A172 (cell line): ENCODE data around the gene NUB1. TPM values are rescaled to one million over a fixed set of nuclear protein-coding genes. Genes with fewer than 3 reads are reported as not detected.

Experiments
- DNase-seq: peaks from one replicate; pipeline ENCODE4 v3.0.0-alpha.2; 2015; ENCODE audit warnings: low spot score
- total RNA-seq: library from RNA; depleted of rRNA; stranded (reverse); fragments of >200 nt; shearing (Covaris generic); gene quantifications from 2 replicates; pipeline ENCODE4 v1.2.3, GENCODE V29; 2014

The NUB1 gene
- total RNA-seq, 1 experiment from 2014 or later, result 58.0 TPM

DNA sequence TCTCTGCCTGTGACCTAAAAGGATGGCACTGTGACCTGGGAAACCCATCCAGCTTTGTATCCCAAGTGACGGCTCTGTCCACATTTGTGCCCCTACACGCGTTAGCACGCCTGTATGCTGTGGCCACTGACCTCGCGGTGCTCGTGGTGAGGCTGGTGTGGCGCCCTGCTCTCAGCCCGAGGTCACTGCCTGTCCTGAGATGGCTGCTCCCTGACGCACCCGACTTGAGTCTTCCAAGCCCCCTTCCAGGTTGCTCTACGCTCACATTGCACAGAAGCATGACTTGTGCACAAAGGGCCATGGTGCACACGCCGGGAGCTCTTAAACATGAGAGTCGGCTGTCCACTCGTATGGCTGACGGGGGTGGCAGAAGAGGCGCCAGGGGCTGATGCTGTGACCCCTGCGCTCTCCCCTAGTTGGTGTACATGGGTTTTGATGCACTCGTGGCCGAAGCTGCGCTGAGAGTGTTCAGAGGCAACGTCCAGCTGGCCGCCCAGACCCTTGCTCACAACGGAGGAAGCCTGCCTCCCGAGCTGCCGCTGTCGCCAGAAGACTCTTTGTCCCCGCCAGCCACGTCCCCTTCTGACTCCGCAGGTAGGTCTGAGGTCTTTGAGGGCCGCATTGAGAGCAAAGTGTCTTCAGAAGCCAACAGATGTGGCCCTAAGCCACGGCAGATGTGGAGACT lies 34.7 kb downstream of the NUB1 start:
- DNase-seq, result no peak

DNA sequence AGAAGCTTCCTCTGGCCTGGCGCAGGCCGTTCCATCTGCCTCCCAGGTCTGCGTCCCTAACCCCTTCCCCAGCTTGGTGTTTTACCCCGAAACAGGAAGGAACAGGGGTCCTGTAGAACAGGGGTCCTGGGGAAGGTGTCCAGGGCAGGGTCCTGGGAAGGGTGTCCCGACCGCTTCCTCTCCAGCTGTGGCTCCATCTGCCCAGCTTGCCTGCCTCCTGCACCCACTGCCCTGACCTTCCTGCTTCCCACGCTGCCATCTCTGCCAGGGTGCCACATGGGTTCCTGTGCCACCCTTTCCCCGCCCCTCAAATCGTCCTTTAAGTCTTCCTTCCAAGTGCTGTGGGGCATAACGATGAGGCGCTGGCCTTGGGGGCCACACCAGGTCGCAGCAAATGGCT lies 35.8 kb downstream of the NUB1 start:
- no peak for DNase-seq

DNA sequence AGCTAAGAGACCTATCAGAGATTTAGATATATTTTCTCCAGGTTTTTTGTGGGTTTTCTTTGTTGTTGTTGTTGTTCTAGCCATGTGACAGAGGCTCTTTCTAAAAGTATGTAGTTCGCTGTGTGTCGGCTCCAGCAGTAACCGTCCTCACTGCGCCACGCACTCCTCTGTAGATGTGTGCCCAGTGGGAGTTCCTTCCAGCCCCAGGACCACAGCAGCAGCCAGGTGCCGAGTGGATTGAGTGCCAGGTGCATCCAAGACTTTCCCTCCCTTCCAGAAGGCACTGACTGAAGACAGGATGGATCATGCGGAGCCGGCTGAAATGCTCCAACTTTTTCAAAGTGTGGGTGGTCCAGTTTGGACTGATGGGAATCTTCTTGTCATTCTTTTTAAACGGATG lies 36.4 kb downstream of the NUB1 start:
- no peak for DNase-seq

DNA sequence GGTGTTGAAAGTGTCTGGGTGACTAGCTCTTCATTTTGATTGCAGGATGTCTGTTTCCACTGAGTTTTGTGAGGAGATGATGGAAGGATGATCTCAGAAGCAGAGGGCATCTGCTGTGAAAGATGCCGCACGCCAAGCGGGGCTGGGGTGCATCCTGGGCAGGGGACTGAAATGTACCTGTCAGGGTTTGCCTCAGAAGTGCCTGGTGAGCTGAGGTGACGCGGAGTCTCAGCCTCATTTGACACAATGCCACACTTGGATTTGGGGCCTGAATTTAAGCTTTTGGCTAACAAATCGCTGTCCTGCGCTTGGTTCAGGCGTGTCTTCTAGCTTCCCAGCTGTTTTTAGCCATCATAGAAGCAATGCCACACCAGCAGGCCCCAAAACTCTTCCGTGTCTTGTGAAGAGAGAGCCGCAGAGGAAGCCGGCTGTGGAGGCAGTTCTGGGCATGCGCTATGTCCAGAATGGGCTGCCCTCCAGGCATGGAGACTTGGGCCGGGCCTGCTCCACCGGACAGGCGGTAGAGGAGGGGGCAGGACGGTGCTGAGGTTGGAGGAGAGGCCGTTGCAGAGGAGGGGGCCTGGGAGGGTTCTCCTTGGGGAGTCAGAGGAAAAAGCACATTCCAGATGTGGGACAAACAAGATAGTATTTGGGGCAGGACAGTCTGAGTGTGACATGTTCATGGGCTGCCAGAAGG lies 37.0 kb downstream of the NUB1 start:
- DNase-seq, result no peak

DNA sequence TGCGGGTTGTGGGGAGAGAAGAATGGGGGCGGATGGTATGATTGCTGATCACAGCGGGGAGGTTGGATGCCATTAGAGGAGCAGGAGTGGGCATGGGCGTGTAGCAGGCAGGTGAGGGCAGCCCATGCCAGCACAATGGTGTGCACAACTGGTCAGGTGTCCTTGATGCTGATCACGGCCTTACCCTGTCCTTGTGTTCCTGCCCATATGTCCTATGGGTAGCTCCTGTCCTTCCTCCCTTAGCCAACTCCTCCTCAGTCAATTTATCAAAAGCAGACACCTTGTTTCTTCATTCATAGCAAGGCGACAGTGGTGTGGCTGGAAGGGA lies 37.5 kb downstream of the NUB1 start:
- no peak for DNase-seq

DNA sequence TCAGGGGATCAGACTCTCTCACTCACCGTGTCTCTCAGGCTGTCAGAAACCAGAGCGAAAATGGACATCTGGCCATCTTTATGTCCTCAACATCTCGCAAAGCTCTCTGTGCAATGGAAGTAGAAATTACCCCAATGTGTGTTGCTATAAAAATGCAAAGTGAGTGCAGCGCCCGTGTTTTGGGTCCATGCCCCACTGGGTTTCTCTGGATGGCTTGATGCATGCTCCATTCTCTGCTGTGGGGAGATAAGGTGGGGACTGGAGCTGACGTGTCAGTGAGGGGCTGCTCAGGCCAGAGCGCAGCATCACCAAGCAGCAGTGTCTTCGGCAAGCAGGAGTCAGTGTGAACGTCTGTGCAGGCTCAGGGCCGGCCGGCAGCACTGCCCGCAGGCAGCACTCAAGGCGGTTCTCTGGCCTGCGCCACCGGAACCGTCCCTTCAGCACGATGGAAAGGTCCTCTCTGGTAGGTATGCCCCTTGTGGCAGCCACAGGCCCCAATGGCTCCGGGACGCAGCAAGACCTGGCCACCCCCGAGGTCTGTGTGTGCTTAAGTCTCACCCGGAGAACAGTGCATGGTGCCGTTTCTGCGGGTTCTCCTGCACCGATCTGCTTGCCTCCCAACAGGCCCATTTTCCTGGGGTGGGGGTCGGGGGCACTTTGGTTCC lies 38.1 kb downstream of the NUB1 start:
- DNase-seq, result no peak

DNA sequence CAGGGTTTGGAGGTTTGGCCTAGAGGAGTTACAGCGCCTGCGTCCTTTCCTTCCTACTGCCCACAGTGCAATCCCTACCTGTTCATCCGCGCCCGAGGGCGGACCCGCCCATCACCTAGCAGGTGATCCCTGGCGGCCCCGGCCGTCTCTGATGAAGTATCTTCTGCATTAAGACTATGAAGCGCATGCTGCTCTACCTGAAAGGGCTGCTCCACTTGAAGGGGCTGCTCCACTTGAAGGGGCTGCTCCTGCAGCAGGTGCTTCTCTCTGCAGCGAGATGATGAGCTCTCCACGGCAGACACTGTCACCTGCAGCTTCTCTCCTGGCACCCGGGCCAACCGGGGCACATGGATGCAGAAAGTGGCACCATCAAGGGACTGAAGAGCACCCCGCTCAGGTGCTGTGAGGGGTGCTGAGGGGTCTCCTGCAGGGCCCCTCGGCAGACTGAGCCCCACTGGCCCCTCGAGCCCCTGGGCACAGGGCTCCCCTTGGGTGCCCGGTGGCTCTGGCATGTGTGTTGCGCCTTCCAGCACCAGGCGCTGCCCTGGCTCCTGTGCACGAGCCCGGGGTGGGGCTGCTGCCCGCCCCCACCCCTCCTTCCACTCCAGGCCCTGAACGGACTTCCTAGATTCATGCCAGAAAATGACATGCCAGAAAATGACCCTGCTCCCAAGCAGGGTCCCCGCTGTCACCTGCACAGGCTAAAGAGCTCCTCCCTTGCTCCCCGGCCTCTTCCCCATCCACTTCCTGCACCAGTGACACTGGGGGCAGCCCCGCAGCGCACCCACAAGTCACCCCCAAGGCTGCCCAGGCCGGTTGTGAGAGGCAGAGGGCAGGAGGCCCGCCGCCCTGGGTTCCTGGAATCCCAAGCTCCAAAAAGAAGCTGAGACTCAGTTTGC lies 38.8 kb downstream of the NUB1 start:
- DNase-seq, result no peak

DNA sequence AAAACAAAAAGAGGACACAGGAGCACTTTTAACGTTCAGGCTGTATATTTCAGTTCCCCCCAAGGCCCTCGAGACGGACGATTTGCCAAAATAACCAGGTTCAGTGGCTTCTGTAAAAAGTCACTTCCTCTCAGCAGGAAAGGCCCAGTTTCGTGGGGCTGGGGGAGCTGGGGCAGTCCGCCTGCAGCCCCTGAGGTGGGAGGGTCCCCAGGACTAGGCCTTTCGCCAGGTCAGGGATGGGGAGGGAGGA lies 39.4 kb downstream of the NUB1 start:
- no peak for DNase-seq

DNA sequence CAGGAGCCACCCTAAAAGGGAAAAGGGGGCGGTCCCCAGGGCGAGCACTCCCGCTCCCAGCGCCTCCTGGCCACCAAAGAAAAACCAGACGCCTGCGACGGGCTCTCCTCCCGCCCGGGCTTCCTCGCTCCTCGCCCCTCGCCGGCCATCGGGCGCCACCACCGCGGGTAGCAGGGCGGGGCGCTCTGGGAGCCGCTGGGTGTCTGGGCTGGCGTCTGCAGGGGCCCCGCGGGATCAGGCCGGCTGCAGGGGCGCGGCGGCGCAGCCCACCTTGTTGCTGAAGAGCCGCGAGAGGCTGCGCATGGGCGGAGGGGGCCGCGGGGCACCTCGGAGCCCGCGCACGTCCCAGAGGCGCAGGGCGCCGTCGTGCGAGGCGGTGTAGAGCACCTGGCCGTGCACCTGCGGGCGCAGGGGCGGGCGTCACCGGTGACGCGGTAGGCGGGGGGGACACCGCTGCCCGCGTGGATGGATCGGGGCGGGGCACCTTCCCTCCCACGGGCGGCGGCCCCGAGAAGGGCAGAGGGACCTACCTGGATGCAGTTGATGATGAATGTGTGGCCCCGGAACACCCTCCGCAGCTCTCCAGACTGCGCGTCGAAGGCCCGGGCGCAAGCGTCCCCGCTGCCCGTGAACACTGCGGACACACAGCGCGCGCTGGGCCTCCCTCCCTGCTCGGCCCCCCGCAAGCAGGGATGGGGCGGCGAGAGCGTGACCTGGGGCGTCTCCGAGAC lies 39.9 kb downstream of the NUB1 start:
- DNase-seq, result no peak

DNA sequence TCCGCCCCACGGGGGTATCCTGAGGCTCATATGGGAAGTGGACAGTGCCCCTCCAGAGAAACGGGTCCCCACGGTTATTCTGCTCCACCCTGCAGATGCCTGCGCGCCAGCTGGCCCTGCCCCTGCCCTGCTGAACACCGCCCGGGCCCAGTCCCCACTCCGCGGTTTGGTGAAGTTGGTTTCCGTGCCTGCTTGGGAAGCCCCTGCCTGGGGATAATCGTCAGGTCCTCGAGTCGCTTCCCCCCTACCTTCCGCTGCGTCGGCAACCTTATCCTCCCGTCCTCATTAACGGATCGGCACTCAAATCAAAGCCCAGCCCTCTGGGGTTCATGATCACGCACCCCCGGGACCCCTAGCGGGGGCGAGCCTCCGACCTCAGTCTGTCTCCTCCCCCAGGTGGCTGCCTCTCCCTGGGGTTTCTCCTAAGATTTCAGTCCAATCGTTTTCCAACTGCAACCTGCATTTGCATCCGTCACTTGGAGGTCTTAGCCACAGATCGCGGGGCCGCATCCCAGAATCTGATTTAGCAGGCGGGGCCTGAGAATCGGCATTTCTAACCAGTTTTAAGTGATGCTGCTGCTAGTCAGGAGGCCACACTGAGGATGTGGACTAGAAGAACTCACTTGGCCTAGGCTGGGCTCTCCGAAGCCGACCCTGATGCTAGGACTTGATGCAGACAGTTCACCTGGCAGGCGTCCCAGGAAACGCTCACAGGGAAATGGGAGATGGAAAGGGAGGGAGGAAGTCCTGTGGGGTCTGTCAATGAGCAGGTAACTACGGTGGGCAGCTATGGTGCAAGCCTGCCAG lies 40.7 kb downstream of the NUB1 start:
- no peak for DNase-seq

DNA sequence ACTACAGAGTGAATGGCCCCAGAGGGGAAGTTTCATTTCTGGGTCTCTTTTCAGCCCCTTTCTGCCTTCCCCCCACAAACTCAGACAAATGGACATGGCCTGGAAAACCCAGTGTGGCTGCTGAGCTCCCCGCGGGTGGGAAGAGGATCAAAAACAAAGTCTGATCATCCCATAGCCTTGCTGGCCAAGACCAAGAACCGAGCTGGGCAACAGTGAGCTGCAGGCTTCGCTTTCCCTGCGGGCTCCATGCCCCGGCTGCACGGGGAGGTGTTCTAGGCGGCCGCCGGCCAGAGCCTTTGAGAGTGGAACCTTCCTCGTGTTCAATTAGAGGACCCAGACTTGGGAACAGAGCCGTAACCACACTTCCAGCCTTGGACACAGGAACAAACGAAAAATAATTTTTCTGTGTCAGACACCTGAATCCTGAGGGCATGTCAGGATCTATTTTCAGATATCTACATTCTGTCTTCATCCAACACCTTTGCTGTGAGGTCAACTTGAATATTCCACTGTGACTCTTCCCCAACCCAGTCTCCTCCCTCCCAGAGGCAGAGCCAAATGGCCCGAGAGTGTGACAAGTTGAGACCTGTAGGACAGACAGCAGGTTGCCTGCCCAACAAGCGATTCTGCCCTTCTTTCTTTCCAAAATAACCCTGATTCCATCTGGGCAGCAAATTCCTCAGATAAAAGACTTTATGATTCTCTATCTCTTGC lies 42.2 kb downstream of the NUB1 start:
- DNase-seq, result no peak

DNA sequence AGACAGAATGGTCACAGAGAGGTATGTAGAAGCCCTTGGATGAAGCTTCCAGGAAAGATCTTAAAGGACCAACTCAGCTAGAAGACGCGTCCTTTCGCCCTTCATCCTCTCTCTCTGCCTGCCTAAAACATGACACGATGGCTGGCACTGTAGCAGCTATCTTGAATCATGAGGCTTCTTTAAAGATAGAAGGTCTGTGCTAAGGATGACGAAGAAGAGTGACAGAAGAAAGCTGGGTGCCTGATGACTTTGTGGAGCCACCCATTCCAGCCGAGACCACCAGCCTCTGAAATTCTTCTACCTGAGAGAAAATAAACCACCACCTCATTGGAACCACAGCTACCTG lies 42.7 kb downstream of the NUB1 start:
- DNase-seq, result no peak

DNA sequence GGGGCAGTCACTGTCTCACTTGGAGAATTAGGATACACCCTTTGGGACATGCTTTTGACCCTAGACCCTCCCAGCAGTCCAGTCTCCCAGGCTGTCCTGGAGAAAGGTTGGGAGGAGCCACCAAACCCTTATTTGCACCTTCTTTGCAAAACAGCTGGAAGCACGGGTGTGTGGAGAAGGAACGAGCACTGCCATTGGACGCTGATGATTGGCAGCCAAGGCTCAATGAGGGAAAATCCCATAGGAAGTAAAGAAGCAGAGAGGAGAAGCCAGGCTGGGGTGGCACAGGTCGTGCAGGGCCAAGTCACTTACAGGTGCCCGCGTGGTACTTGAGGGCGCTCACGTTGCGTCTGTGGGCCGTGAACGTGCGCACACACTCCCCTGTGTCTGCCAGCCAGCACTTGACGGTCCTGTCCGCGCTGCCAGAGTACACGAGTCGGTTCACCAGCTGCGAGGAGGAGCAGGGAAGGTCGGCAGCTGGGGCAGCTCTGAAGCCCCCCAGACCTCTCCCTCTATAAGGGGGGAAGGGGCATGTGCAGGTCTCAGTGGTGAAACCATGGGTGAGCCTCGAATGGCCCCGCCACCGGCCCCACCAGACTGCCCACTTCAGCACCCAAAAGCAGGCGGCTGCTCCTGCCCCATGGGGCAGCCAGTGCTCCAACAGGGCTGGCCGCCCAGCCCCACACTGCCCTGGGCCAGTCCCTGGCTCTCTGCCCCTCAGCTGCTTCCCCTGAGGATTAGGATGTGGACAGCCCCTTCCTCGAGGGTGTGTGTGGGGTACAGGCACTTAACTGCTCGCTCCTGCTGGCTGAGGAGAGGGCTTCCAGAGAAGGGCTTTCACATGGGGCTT lies 43.4 kb downstream of the NUB1 start:
- no peak for DNase-seq

DNA sequence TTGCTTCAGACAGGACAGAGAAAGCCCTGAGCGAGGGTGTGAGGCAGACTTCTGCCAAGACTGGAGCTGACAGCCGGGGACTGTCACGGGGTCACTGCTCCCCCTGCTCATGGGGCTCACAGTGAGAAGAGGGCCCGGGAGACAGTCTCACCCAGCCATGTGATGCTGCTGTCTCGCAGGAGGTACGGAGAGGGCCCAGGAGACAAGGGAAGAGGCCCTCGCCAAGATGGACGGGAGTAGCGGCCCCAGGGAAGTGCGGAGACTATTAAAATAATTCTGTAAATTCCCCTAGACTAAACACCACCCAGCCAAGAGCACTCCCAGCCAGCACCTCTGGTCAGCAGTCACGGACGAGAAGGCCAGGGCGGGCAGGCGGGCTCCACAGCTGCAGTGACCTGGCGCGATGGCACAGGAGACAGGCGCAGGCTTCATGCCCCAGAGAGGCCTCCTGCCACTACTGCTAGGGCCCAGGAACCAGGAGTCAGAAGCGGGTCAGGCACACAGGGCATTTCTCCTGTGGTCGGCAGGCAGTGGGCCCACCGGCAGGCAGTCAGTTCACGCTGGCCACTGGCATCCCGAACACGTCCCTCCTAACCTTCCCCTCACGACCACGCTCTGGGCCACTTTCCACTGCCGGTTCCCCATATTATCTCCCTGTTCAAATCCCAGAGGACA lies 44.2 kb downstream of the NUB1 start:
- no peak for DNase-seq

DNA sequence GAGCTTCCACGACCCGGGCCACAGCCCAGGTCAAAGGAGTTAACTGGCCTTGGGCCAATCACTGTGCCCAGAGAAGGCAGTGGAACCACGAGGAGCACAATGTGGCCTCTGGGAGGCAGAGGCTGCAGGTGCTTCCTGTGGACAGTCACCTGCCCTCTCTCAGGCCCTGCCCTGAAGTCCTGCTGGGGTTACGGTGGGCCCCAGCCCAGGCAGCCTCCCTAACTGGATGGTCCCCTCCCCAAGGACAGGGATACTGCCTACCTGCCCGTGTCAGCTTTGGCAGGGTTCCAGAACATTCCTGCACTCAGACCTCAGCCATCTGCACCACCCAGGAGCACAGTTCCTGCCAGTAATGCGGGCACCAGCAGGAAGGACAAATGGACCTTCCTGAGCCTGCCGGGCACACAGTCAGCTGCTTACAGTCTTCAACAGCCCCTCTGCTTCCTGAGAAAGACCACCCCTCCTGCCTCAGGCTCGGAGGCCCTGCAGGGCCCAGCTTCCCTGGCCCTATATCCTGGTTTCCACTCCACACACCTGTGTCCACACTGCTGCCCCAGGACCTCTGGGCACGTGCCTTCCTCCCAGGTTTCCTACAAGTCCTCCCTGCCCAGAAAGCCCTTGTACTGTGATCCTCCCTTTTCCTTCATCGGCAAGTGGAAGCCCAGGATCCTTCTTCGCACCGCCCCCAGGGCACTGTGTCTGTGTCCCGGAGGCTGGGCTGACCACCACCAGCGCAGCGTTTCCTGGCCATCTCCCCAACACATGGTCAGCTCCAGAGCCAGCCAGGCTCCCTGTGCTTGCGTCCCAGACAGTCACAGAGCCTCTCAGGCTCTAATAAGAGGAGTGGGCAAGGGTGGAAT lies 44.9 kb downstream of the NUB1 start:
- DNase-seq, result no peak

DNA sequence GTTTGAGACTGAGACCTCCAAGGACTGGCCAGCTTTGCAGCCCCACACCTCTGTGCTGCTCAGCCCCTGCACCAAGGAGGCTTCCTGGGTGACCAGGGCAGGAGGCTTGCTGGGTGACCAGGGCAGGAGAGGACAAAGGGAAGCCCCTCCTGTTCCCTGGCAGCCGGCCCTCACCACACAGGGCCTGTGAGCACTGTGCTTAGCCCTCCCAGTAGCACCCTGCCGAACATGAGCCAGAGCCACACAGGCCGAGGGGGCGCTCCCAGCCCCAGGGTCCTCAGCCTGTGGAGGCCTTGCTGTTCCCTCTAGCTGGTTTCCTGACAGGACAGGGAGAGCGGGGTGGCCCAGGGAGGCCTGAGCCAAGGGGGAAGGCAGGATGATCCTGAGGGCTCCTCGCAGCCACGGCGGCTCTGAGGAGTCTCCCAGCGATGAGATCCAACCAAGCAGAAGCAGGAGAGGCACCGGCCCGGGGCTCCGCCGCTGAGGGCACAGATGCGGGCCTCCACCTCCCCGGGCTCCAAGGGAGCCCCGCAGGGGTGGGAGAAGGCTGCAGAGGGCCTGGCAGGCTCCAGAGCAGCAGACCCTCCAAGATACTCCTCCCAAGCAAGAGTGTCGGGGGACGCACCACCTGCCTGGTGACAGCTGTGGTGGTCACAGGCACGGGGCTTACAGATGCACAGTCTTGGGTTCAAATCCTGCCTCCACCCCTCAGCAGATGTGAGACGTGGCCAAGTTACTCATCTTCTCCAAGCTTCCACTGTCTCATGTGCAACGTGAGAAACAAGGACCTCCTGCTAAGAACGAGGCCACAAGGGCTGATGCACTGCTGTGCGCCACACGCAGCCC lies 45.8 kb downstream of the NUB1 start:
- no peak for DNase-seq

DNA sequence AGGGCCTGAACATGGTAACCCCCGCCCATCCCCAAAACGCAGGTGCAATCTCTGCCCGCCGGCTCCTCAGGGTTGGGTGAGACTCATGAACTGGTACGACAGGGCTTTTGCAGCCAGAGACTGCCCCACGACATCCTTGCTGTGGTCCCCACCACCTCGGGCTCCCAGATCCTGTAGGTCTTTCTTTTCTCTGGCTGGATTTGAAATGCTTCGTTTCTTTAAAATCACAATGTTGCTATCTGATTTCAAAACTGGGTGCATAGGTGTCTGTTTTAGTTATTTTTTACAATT lies 46.3 kb downstream of the NUB1 start:
- DNase-seq, result no peak
